ENCODE data around the gene TRAPPC1.
"Not testable (repeated sequence)": the region's sequence is repeated elsewhere in the genome, so short reads cannot be mapped to it uniquely, and the experiment has no call there.

Gene TRAPPC1, protein sequence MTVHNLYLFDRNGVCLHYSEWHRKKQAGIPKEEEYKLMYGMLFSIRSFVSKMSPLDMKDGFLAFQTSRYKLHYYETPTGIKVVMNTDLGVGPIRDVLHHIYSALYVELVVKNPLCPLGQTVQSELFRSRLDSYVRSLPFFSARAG

DNA sequence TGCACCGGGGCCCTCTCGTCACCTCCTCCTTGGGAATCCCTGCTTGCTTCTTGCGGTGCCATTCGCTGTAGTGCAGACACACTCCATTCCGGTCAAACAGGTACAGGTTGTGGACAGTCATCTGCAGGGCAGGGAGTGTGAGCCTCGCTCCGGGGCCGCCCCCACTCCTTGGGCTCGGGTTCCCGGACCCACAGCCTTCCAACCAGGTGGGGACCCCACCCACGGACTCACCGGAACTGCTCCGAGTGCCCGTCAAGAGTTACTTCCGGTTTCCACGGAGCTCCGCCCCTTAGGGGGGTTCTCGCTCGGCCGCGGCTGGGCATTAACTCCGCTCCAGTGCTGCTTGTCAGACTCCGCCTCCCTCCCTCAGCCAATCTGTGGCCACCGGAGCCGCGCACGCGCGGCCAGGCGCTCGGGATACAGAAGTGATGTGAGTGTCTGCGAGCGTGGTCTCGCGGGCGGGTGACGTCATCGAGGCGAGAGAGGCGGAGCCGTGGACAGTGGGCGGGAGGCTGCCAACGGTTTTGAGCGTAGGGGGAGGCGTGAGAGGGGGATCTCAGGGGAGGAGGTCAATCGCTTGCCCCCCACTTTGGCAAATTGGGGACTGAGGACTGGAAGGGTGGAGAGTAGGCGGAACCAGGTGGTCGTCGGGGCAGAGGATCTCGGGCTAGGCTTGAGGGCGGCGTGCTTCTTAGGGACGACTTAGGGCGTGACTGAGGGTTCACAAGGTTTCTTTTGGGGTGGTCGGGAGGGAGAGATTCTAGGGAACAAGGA is at the start of gene TRAPPC1, which contains the start of gene CNTROB:
Gene TRAPPC1 (minus strand): TSS at position 238 of the 774 bp plus-strand sequence. CDS start 117 bp downstream, at position 121.
Gene CNTROB (plus strand): TSS at position 498 of the 774 bp plus-strand sequence. CDS start 874 bp downstream, outside the sequence.
- peak; percentile 100 for DNase-seq

DNA sequence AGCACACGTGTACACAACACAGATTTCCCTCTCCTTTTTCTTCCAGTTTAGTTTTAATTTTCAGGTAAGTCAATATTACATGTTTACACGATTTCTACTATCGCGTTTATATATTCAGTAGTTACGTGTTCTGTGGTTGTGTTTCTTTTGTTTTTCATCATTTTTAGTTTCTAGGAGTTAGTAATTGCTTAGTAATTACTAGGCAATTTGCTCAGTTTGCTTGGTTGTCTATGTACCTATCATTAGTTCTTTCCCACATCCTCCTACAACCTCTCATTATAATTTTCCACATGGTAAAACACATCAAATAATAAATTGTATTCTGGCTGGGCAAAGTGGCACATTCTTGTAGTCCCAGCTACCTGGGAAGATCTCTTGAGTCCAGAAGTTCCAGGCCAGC is 46.1 kb upstream of the TRAPPC1 start:
- DNase-seq, result peak; percentile 13

DNA sequence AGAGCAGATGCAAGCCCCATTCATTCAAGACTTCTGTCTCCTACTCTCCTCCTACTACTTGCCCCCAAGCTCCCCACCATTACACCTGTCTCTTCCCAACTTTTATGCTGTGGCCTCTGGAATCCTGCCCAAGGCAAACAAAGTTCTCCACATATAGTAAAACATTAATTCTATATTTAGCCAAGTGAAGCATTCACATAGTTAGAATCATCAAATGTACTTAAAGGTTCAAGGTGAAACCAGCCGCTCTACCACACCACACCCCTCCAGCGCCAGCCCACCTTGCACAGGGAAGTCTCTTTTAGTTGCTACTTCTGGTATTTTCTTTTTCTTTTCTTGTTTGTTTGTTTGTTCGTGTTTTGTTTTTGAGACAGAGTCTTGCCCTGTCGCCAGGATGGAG is 45.3 kb upstream of the TRAPPC1 start:
- no peak for DNase-seq

DNA sequence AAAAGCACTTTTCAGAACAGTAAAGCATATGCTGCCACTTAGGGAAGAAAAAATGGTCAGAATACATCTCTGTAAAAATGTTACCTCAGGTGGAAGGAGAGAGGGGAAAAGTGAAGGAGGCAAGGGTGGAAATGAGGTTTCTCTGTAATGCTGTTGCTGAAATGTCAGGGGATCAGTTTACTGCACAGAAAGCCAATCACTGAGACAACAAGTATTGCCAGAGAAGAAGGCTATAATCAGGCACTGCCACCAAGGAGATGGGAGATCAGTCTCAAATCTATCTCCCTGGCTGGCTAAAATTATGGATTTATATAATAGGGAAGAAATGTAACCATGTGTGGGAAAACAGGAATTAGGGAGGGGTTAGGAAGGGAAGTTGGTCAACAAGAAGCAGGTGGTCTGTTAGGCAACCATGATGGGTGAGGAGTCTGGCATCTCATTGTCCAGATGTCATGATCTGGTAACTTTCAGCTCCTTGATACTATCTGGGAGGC is 42.9 kb upstream of the TRAPPC1 start:
- DNase-seq, result no peak

DNA sequence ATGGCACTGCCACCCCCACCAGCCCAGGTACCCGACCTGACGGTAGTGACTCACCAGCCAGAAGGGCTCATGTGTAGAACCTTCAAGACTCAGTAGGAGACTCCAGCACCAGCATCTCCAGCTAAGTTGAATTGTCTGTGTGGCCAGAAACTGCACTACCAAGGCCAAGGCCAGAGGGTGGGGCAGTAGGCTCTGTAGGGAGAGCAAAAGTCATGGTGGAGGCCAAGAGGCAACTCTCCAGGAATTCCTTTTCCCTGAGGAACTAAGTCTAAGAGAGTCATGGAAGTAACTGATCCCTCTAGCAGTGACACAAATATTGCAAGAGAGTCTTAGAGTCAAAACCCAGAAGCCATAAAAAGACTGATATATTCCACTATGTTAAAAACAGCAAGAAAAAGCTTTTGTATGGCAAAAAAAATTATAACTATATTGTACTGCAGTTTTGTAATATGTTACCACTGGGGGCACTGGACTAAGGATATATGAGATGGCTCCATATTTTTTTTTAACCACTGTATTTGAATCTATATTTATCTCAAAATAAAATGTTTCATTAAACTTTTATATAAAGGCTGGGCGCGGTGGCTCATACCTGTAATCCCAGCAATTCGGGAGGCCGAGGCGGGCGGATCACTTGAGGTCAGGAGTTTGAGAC is 40.5 kb upstream of the TRAPPC1 start:
- no peak for DNase-seq

DNA sequence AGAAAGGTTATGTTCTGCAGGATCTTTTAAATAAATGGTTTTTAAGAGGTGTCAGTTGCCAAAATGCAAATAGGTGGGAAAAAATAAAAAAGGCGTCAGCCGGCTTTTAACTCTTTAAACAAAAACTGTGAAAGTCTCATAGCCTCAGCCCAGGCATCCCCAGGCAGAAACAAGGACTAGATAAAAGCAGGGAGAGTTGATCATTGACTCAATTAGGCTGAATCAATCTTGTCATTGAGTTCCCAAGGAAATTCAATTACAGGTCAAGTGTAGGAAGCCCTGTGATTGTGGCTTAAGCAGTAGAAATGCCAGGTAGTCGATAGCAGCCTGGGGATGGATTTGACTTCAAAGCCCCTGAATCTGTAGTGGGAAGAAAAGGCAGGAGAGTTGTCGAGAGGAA is 39.9 kb upstream of the TRAPPC1 start:
- no peak for DNase-seq

DNA sequence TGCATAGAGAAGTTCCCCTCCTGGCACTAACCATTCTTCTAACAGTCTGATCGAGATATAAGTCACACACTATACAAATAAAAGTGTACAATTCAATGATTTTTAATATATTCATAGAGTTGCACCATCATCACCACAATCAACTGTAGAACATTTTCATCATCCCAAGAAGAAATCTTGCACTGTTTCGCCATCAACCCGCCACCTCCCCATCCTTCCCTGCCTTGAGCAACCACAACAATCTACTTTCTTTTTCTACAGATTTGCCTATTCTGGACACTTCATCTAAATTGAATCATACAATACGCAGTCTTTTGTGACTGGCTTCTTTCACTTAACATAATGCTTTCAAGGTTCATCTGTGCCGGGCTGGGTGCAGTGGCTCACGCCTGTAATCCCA is 37.7 kb upstream of the TRAPPC1 start:
- DNase-seq, result no peak

DNA sequence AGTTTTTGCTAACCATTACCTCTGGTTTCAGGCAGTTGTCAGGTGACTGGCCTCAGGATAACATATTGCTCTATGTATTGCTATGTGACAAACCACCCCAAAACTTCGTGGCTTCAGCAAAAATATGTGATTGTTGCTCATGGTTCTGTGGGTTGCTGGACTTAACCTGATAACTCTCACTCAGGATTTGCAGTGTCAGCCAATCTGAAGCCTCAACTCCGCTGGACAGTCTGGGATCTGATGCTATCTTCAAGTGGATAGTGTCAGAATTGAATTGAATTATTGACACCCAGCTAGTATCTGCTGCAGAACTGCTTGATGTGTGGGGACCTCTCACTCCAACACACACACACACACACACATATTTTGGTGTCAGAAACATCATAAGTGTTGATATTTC is 36.0 kb upstream of the TRAPPC1 start:
- no peak for DNase-seq

DNA sequence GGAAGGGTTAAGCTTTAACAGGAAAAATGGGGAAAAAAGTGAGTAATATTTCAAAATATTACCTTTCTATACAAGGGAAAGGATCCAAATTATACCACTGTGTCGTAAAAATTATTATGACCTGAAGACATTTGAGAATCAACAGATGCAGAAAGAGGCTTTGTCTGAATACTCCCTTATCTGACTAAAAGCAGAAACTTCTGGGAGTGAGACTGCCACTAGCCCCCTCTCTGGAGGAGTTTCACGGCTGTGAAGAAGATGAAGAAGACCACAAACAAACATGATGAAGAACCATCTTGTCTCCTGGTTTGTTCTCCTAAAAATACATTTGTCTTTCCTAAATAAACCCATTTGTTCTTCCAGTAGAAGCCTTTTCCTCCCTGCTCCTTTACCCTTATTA is 29.7 kb upstream of the TRAPPC1 start:
- no peak for DNase-seq

DNA sequence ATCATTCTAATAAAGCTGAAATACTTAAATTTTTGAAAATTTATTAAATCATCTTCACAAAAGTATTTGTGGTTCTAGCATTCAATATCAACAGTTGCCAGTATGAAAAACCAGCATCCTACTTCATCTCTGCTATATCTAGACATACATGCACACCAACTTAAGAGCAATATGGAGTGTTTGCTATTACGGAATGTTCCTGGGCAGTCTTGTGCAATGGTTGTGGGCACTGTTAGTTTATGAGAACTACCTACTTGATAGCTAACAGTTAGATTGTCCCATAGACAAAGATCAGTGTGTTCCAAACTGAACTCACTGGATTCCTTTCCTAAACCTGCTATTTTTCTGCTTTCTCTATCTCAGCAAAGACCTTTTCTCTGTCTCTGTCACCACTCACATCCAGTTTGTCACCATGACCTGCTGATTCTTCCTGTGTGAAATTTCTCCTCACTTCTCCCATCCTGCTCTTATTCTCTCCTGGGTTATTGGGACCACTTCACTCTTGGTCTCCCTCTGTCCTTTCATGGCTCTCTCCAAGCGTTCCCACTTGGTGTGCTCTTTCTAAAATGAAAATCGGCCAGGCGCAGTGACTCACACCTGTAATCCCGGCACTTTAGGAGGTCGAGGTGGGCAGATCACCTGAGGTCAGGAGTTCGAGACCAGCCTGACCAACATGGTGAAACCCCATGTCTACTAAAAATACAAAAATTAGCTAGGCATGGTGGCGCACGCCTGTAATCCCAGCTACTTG is 27.9 kb upstream of the TRAPPC1 start:
- no peak for DNase-seq

DNA sequence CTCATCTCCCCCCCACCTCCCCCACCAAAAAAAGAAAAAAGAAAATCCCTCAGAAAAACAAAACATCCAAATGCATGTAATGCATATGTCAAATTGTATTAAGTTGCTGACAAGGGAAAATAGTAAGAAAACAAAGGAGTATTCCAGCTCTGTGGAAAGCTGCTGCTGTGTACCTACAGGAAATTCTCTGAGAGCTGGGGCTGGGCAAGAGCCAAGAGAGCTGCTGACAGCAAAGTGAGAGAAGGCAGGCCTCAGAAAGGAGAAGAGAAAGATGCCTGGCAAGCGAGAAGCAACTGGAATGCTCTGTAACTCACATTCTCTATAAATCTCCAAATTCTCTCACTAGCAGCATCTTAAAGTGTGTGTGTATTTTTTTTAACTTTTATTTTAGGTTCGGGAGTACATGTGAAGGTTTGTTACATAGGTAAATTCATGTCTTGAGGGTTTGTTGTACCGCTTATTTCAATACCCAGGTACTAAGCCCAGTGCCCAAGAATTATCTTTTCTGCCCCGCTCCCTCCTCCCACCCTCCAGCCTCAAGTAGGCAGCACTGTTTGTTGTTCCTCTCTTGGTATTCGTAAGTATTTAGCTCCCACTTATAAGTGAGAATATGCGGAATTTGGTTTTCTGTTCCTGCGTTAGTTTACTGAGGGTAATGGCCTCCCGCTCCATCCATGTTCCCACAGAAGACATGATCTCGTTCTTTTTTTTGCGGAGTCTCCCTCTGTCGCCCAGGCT is 24.7 kb upstream of the TRAPPC1 start:
- DNase-seq, result no peak

DNA sequence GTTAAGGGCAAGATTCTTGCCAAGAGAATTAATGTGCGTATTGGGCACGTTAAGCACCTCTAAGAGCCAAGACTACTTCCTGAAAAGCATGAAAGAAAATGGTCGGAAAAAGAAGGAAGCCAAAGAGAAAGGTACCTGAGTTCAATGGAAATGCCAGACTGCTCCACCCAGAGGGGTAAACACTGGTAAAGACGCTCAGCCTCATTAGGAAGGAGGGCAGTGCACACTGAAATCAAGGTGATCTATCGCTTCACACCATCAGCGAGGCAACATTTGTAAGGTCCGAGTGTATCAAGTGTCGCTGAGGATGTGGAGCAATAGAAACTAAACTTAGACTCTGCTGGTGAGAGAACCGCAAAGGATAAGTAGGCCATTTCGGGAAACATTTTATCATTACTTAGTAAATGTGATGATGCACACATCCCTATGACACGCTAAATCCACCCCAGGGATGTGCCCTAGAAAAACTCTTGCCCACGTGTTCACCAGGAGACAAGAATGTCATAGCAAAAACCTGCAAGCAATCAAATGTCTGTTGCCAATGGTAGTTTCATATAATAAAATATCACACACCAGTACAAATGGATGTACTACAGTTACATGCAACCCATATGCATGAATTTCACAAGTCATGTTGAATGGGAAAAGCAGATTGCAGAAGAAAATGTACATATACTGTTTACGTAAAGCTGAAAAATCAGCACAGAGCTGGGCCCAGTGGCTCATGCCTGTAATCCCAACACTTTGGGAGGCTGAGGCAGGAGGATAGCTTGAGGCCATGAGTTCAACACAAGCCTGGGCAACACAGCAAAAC is 23.9 kb upstream of the TRAPPC1 start:
- no peak for DNase-seq

DNA sequence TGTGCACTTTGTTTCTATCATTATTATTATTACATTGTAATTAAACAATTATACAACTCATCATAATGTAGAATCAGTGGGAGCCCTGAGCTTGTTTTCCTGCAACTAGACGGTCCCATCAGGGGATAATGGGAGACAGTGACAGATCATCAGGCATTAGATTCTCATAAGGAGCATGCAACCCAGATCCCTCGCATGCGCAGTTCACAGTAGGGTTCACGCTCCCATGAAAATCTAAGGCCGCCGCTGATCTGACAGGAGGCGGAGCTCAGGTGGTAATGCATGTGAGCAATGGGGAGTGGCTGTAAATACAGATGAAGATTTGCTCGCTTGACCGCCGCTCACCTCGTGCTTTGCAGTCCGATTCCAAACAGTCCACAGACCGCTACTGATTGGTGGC is 21.5 kb upstream of the TRAPPC1 start:
- DNase-seq, result not testable (repeated sequence)

DNA sequence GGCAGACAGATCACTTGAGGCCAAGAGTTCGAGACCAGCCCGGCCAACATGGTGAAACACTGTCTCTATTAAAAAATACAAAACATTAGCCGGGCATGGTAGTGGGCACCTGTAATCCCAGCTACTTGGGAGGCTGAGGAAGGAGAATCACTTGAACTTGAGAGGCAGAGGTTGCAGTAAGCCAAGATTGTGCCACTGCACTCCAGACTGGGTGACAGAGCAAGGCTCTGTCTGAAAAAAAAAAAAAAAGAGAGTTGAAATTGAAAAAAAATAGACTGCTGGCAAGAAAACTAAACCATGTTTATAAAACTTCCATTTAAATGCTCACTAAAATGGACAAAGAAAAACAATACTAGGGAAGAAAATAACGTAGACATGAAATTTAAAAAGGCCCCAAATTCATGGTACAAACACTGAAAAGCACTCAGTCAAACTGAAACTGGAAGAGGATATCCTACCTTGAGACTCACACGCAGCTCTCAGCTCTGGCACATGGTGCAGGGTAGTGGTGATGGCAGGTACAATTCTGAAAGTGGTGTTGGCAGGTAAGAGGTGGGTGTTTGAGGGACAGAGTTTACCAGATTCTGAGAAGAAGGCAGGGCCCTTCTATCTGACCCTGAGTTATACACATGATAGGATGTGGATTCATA is 19.5 kb upstream of the TRAPPC1 start:
- DNase-seq, result peak; percentile 84

DNA sequence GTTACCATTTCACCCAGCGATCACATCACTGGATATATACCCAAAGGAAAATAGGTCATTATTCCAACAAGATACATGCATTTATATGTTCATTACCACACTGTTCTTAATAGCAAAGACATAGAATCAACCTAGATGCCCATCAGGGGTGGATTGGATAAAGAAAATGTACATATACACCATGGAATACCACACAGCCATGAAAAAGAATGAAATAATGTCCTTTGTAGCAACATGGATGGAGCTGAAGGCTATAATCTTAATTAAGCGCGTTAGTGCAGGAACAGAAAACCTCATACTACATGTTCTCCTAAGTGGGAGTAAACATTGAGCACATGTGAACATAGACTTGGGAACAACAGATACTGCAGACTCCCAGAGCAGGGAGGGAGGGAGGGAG is 18.8 kb upstream of the TRAPPC1 start:
- DNase-seq, result no peak

DNA sequence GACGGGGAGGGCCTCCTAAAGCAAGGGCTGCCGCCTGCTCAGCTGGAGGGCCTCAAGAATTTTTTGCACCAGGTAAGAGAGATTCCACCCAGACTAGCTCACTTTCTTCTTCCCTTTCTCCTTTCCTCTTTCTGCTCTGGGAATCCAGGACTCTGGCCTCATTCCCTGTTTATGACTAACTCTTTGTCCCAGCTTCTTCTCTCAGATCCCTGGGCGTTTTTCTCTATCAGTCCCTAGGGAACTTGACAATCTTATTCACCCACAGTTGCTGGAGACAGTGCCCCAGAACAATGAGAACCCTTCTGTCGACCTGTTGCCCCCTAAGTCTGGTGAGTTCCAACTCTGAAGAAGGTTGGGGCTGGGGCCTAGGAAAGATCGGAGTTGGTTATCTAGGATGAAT is 15.9 kb upstream of the TRAPPC1 start:
- DNase-seq, result no peak

DNA sequence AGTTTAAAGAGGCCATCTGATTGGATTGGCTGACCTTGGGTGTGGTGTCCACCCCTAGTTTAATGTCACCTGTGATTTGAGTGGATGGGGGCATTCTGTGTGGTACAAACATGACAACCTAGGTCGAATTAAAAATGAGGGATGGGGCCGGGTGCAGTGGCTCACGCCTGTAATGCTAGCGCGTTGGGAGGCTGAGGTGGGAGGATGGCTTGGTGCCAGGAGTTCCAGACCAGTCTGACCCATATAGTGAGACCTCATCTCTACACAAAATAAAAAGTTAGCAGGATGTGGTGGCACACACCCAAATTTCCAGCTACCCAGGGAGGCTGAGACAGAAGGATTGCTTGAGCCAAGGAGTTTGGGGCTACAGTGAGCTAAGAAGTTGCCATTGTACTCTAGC is 14.7 kb upstream of the TRAPPC1 start:
- DNase-seq, result no peak

DNA sequence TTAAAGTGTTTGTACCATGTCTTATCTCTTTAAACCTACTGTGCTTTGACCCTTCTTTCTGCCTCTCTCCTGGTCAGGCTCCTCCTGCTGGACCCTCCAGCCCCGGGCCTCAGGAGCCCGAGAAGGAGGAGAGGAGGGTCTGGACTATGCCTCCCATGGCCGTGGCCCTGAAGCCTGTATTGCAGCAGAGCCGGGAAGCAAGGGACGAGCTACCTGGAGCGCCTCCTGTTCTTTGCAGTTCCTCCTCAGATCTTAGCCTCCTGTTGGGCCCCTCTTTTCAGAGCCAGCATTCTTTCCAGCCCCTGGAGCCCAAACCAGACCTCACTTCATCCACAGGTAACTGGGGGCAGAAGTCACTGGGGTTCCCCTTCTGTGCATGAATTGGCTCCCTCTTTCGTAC is 13.9 kb upstream of the TRAPPC1 start:
- no peak for DNase-seq

DNA sequence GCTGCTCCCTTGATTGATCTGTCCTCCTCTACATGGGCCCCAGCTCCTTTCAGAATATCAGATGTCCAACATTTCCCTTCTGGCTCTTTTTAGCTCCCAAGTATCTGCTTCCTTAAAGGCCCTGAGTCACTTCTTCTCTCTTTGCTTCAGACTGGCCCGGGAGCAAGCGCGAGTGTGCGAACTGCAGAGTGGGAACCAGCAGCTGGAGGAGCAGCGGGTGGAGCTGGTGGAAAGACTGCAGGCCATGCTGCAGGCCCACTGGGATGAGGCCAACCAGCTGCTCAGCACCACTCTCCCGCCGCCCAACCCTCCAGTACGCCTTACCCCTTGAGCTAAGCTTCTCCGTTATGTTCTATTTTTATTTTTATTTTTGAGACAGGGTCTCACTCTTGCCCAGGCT is 12.6 kb upstream of the TRAPPC1 start:
- no peak for DNase-seq

DNA sequence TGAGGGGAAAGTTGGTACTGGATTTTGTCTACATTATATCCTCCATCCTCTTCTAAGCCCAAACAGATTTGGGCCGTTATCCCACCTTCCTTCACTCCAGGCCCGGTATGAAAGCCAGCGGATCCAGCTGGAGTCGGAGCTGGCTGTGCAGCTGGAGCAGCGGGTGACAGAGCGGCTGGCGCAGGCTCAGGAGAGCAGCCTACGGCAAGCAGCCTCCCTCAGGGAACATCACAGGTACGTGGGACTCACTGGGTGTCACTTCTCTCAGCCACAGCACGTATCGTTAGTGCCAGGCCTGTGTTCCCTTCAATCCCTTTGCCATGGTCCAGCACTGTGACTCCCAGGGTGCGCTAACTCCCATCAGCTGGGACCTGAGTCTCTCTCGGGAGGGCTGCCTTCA is 11.5 kb upstream of the TRAPPC1 start:
- no peak for DNase-seq

DNA sequence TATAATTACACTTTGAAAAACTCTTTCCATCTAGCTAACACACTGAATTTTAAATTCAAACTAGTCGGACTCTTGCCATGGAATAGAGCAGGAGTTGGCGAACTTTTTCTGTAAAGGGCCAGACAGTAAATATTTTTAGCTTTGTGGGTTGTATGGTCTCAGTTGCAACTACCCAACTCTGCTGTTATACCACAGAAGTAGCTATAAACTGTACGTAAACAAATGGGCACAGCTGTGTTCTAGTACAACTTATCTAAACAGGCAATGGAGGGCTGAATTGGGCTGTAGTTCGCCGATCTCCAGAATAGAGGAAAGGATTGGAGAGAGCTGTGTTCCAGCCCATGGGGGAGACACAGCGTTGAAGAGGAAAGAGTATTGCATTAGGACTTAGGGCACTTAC is 9.0 kb upstream of the TRAPPC1 start:
- DNase-seq, result no peak
